GM12878 (cell line): ENCODE results near the gene GH1. TPM values are rescaled to one million over a fixed set of nuclear protein-coding genes. Genes with fewer than 3 reads are reported as not detected.

ENCODE experiments used
- ATAC-seq: fragments of 200-7000 bp; cut with Tn5 transposase; 3 replicates; pipeline ENCODE4 v1.9.1; 2020; ENCODE audit warnings: mild to moderate bottlenecking, moderate library complexity
- BruUV-seq: library from RNA; stranded (reverse); fragments of 400-500 nt; replicated peaks from 2 replicates; lab custom pipeline; 2021; lab: Mats Ljungman, UMichigan
- CTCF ChIA-PET: fragments of 300-600 bp; sonication (Branson Sonifier 250); formaldehyde crosslinking; extraction: SDS; loops from one replicate; lab custom pipeline; 2021; ENCODE audit warnings: inconsistent platforms; lab: Yijun Ruan, JAX
- POLR2A ChIA-PET: fragments of 350-600 bp; formaldehyde crosslinking; extraction: SDS; loops from one replicate; lab custom pipeline; 2021; ENCODE audit warnings: inconsistent platforms; lab: Charles Lee
- RAD21 ChIA-PET: fragments of 300-600 bp; sonication (Branson Sonifier 250); formaldehyde crosslinking; loops from one replicate; lab custom pipeline; 2023; ENCODE audit warnings: antibody characterized with exemption; ENCODE audit not compliant: unreplicated experiment; lab: Charles Lee
- SMC1A ChIA-PET: fragments of 300-600 bp; sonication (Branson Sonifier 250); formaldehyde crosslinking; loops from one replicate; lab custom pipeline; 2023; ENCODE audit not compliant: unreplicated experiment, uncharacterized antibody; lab: Charles Lee
- DNase-seq: peaks from one replicate; pipeline ENCODE4 v3.0.0-alpha.2; 2011; ENCODE audit warnings: low read depth, low spot score
- FAIRE-seq: peaks from 3 replicates; lab custom pipeline; 2011; peaks lifted over from hg19 to GRCh38; lab: Jason Lieb, UNC
- H2AFZ ChIP-seq: 2 replicates; pipeline ENCODE4 v1.6.0; 2011; ENCODE audit warnings: low read depth, low read length, control low read depth; ENCODE audit not compliant: control insufficient read depth
- H3K27ac ChIP-seq: 2 replicates; pipeline ENCODE4 v1.5.1; 2011; ENCODE audit warnings: control low read depth; ENCODE audit not compliant: control insufficient read depth, insufficient read depth
- H3K27me3 ChIP-seq, 2 experiments: replicated peaks in 1 of 2; 2 replicates each; pipeline versions ENCODE4 v1.6.0 to v1.6.1; 2011; ENCODE audit warnings: low read length in 1 of 2; ENCODE audit not compliant: control insufficient read depth in 2 of 2, insufficient read depth in 2 of 2
- H3K36me3 ChIP-seq, 2 experiments: 2 replicates each; pipeline ENCODE4 v1.5.1; 2011; ENCODE audit warnings: low read length in 1 of 2; ENCODE audit not compliant: control insufficient read depth in 2 of 2, insufficient read depth in 2 of 2
- H3K4me1 ChIP-seq: 2 replicates; pipeline ENCODE4 v1.6.1; 2011; ENCODE audit warnings: mild to moderate bottlenecking, low read length, moderate library complexity, mixed read lengths; ENCODE audit not compliant: control insufficient read depth, insufficient read depth
- H3K4me2 ChIP-seq: 2 replicates; pipeline ENCODE4 v1.6.0; 2011; ENCODE audit warnings: control low read depth; ENCODE audit not compliant: control insufficient read depth, insufficient read depth
- H3K4me3 ChIP-seq: fragments of 200-600 bp; sonication (generic); 2 replicates; pipeline ENCODE4 v1.5.1; 2016
- H3K79me2 ChIP-seq: 2 replicates; pipeline ENCODE4 v1.6.0; 2011; ENCODE audit warnings: low read length; ENCODE audit not compliant: control insufficient read depth, insufficient read depth
- H3K9ac ChIP-seq: 2 replicates; pipeline ENCODE4 v1.8.0; 2011; ENCODE audit warnings: low read length, control low read depth, mixed read lengths; ENCODE audit not compliant: control insufficient read depth, insufficient read depth
- H3K9me3 ChIP-seq: replicated peaks from 3 replicates; pipeline ENCODE4 v1.5.1; 2011; ENCODE audit warnings: mild to moderate bottlenecking, low read length; ENCODE audit not compliant: control insufficient read depth, insufficient read depth
- H4K20me1 ChIP-seq: 2 replicates; pipeline ENCODE4 v1.6.0; 2011; ENCODE audit not compliant: control insufficient read depth, insufficient read depth
- EGR1 ChIP-seq, 2 experiments: IDR thresholded peaks; 1 replicate in 1 of 2; 2 replicates in 1 of 2; pipeline ENCODE4 v1.6.1; 2011 to 2012; ENCODE audit warnings: low read depth in 2 of 2, low read length in 2 of 2, borderline replicate concordance in 1 of 2, mild to moderate bottlenecking in 1 of 2, moderate library complexity in 1 of 2
- NFYA ChIP-seq: IDR thresholded peaks from 2 replicates; pipeline ENCODE4 v1.6.1; 2011; ENCODE audit warnings: low read depth, mild to moderate bottlenecking, low read length, improper control_type of control experiment, borderline replicate concordance
- PAX8 ChIP-seq: fragments of 450-650 bp; IDR thresholded peaks from 2 replicates; pipeline ENCODE4 v1.6.1; 2017; ENCODE audit warnings: mild to moderate bottlenecking, moderate library complexity
- SPI1 ChIP-seq: IDR thresholded peaks from 2 replicates; pipeline ENCODE4 v1.6.1; 2011; ENCODE audit warnings: low read depth, mild to moderate bottlenecking, low read length, moderate library complexity, borderline replicate concordance; ENCODE audit not compliant: insufficient read depth
- ZBTB4 ChIP-seq: fragments of 450-650 bp; formaldehyde crosslinking; IDR thresholded peaks from 2 replicates; pipeline ENCODE4 v1.4.0; 2022; ENCODE audit warnings: mild to moderate bottlenecking, moderate library complexity
- whole genome bisulfite sequencing: methylation state at CpG from one replicate; pipeline ENCODE4 v1.1.6; 2016; ENCODE audit warnings: low lambda C conversion rate; ENCODE audit not compliant: insufficient replicate concordance, insufficient coverage; ENCODE audit errors: missing lambda C conversion rate; 5-methylcytosine and 5-hydroxymethylcytosine counted together
- in situ Hi-C: fragments of 300-500 bp; cut with MboI; formaldehyde crosslinking; loops from 9 replicates; pipeline ENCODE4 v1.14.3; 2018; ENCODE audit warnings: mixed read lengths
- intact Hi-C: fragments of 100-400 bp; cut with micrococcal nuclease; formaldehyde crosslinking; loops from one replicate; pipeline ENCODE4 v1.14.2; 2022; ENCODE audit not compliant: unreplicated experiment
- polyA plus RNA-seq, 11 experiments: library from polyadenylated mRNA; depleted of rRNA in 4 of 11; unstranded in 6 of 11; stranded (reverse) in 5 of 11; fragments of >200 nt; fragmentation: Nextera tagmentation in 4 of 11; fragmentation: Illumina TruSeq in 1 of 11; extraction: Ambion mirVana in 4 of 11; extraction: Trizol in 1 of 11; gene quantifications; 1 replicate in 1 of 11; 2 replicates in 10 of 11; pipeline versions ENCODE4 v1.2.1 to v1.2.3, GENCODE V29; 2011 to 2016; ENCODE audit warnings: inconsistent platforms in 2 of 11, missing spikeins in 2 of 11, low read depth in 1 of 11
- total RNA-seq, 4 experiments: library from RNA; depleted of rRNA in 3 of 4; stranded (reverse); fragments of >200 nt in 3 of 4; fragmentation: Illumina TruSeq in 1 of 4; extraction: Trizol in 1 of 4; gene quantifications; 2 replicates each; pipeline versions ENCODE4 v1.2.1 to v1.2.3, GENCODE V29; 2013 to 2021

GH1 gene
- total and polyA plus RNA-seq, 10 of the 15 experiments (the other 5 are each of a cell fraction or from before 2014, with no cell fraction given), result 0.13 to 0.42 TPM; not detected in 8

DNA sequence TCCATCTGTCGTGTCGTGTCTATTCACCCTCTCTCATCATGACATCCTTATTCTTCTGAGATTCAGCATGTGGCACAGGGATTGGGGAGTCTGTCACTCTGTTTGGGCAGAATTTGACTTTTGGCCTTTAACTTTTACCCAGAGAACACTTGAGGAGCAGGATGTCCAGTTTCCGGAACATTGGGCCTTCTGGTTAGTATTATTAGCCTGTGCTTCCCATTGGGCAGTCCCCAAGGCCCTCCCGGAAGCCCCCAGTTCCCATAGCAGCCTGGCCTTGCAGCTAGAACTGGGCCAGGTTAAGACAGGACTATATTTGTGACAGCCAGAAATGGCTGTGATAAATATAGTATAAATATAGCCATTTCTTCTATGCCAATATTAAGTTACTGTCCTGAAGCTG is 44.5 kb upstream of the GH1 start:
- H3K36me3 ChIP-seq, result no peaks in the 10 kb centered on the region
- no peaks in the 10 kb centered on the region; the same call in 2 of the 3 replicates for H3K9me3 ChIP-seq
- ChIA-PET SMC1A (interaction anchor here (1.6 kb wide), 1 partner anchor 17 kb away, joined by 4 read pairs; no protein-coding TSS in a partner anchor), RAD21 (no interaction called here), POLR2A (no interaction called here), CTCF (interaction anchor here (1.3 to 1.5 kb wide), 2 partner anchors 17 to 44 kb away, joined by 6 to 7 read pairs; partner anchors contain the start of gene GH1)
- no TSS peak for BruUV-seq
- intact Hi-C loops, result no loop called here
- H3K79me2 ChIP-seq, result no peaks in the 10 kb centered on the region
- TF ChIP-seq EGR1 (IDR thresholded peaks at IDR 0.05; ENCODE audit: borderline replicate concordance in 1 of 2, low read depth in 2 of 2, low read length in 2 of 2) (no peak), NFYA (no peak), PAX8 (no peak), SPI1 (no peak), ZBTB4 (no peak)
- in situ Hi-C loops, result no loop called here
- no peak overlapping the region for H3K9ac ChIP-seq
- H4K20me1 ChIP-seq, result no peaks in the 10 kb centered on the region
- no peaks in the 10 kb centered on the region for H3K27me3 ChIP-seq
- DNase-seq (no peak), ATAC-seq (no peak), FAIRE-seq (no peak)
- WGBS, result 72% methylated on average over 4 of the region's 4 CpGs
- H3K4me1 ChIP-seq, result peaks cover 12% of the 10 kb centered on the region
- H3K4me3 ChIP-seq, result no peak overlapping the region
- no peak overlapping the region for H3K27ac ChIP-seq
- no peak overlapping the region for H3K4me2 ChIP-seq
- H2AFZ ChIP-seq, result no peak overlapping the region
